AG04449 (cell line): Measurements from ENCODE around the gene EFR3B.
"Not testable (repeated sequence)": the region's sequence is repeated elsewhere in the genome, so short reads cannot be mapped to it uniquely, and the experiment has no call there.

Experiments used
- CTCF ChIA-PET: fragments of 350-600 bp; formaldehyde crosslinking; extraction: SDS; loops from one replicate; lab custom pipeline; 2021; ENCODE audit warnings: antibody characterized with exemption; lab: Yijun Ruan, JAX
- POLR2A ChIA-PET: fragments of 400-600, 350-600 bp; formaldehyde crosslinking; extraction: SDS; loops from one replicate; lab custom pipeline; 2020; ENCODE audit warnings: antibody characterized with exemption, inconsistent platforms; lab: Yijun Ruan, JAX
- DNase-seq: peaks from one replicate; pipeline ENCODE4 v3.0.0-alpha.2; 2010; ENCODE audit warnings: low read depth, low spot score
- H3K4me3 ChIP-seq: 2 replicates; pipeline ENCODE4 v1.5.1; 2011; ENCODE audit warnings: low read depth, mild to moderate bottlenecking, control low read depth, low read length
- CTCF ChIP-seq: IDR thresholded peaks from one replicate; pipeline ENCODE4 v1.5.1; 2011; ENCODE audit warnings: mild to moderate bottlenecking, moderate library complexity, low read length, control low read depth, inconsistent platforms; ENCODE audit not compliant: insufficient read depth; ENCODE audit errors: missing control alignments

EFR3B gene

GRCh38 chr2:25159949-25160348, 118.1 kb downstream of the EFR3B start:
- ChIA-PET CTCF (interaction anchor here (0.9 to 1.1 kb wide), 2 partner anchors 20 to 36 kb away, joined by 3 to 4 read pairs; no protein-coding TSS in a partner anchor), POLR2A (no interaction called here)
- no peak overlapping the region for H3K4me3 ChIP-seq
- no peak for DNase-seq
- no peak for TF ChIP-seq CTCF

- no peak overlapping the region for H3K4me3 ChIP-seq
- TF ChIP-seq CTCF = no peak
- CTCF ChIA-PET = interaction anchor here (0.9 to 1.1 kb wide), 2 partner anchors 21 to 36 kb away, joined by 3 to 4 read pairs; no protein-coding TSS in a partner anchor
- POLR2A ChIA-PET = no interaction called here
- DNase-seq = no peak
These were observed 118.5 kb downstream of the EFR3B start for GRCh38 chr2:25160376-25160775.

- CTCF ChIA-PET = interaction anchor here (1.7 kb wide), 1 partner anchor 35 kb away, joined by 9 read pairs; no protein-coding TSS in a partner anchor
- H3K4me3 ChIP-seq = no peak overlapping the region
- DNase-seq = no peak
- TF ChIP-seq CTCF = no peak
- POLR2A ChIA-PET = no interaction called here
These were observed 119.3 kb downstream of the EFR3B start for GRCh38 chr2:25161055-25161781.

- DNase-seq, POLR2A ChIA-PET, H3K4me3 ChIP-seq: not testable (repeated sequence)
- CTCF ChIA-PET = interaction anchor here (1.1 to 1.7 kb wide), 2 partner anchors 10 to 34 kb away, joined by 4 to 9 read pairs; no protein-coding TSS in a partner anchor
These were observed 120.2 kb downstream of the EFR3B start for GRCh38 chr2:25162061-25162460.

GRCh38 chr2:25164561-25164960, 122.7 kb downstream of the EFR3B start:
- CTCF ChIA-PET = interaction anchor here (1.2 to 3.6 kb wide), 6 partner anchors 15 to 189 kb away, joined by 3 to 37 read pairs (median 4); no protein-coding TSS in a partner anchor
- TF ChIP-seq CTCF = no peak
- DNase-seq = no peak
- POLR2A ChIA-PET = no interaction called here
- H3K4me3 ChIP-seq = no peak overlapping the region

- ChIA-PET POLR2A (no interaction called here), CTCF (interaction anchor here (1.1 to 3.6 kb wide), 8 partner anchors 10 to 190 kb away, joined by 3 to 37 read pairs (median 6); no protein-coding TSS in a partner anchor)
These were observed 124.4 kb downstream of the EFR3B start for GRCh38 chr2:25165992-25166875.

More at GRCh38 chr2:25165992-25166875, 124.4 kb downstream of the EFR3B start:
- TF ChIP-seq CTCF = peak; percentile 20
- H3K4me3 ChIP-seq = no peak overlapping the region
- DNase-seq = no peak
